ENCODE data around the gene HARBI1.
A peak's percentile ranks its signal among the peaks of the same experiment; 100 is the strongest.
"Not testable (repeated sequence)": the region's sequence is repeated elsewhere in the genome, so short reads cannot be mapped to it uniquely, and the experiment has no call there.

HARBI1 gene

DNA sequence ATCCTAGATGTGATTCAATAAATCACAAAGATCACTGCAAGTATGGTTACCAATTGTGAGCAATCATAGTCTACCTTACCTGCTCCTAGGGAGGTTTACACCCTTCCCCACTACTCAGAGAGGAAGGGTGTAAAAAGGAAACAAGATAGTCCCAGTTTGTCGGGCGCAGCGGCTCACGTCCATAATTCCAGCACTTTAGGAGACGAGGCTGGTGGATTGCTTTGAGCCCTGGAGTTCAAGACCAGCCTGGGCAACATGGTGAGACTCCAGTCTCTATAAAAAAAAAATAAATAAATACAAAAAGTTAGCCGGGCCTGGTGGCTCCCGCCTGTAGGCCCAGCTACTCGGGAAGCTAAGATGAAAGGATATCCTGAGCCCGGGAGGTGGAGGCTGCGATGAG, 22.2 kb downstream of the HARBI1 start:
- DNase-seq, result no peak

DNA sequence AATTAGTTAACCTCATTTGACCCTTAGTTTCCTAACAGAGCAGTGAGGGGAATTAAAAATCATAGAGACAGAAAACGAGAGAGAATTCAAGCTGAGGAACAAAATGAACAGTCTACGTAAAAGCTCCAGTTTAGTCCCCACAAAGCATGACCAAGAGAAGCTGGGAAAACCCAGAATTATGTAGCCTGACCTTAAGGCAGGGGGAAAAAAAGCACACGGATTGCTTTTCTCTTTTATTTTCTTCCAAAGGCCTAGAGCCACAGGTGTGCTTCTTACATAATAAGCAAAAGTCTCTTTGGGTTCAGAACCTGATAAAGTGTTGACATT, 22.7 kb downstream of the HARBI1 start:
- DNase-seq, result no peak

DNA sequence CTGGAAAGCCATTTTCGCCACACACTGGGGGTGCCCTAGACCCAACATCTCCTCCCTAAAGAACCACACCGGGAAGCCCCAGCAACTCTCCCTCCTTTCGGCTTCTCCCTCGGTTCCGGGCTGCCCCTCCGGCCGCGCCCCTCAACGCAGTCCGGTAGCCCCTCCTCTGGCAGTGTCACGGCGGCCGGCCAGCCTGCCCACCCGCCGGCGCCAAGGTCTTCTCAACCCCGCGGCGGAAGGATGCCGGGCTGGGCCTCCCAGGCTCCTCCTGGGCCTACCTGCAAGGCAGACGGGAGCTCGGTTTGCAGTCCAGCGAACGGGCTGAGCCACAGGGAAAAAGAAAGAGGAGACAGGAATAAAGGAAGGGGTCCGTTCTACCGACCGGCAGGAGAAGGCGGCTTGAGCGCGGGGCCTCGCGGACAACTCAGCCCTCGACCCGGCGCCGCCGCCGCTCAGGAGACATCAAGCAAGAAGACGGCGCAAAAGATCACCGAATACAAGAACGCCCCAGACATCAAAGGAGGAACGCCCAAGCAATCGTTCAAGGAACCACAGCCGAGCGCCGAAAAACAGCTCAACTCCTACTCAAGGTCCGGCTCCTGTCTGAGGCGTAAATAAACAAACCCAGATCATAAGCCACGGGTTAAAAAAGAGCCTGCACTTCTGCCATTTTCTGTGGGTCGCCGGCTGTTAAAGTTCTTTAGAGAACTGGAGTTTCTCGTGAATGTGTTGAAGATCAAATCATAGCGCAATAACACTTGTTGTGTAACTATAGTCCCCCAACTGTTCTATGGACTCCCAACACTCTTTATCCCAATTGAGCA, 23.3 kb downstream of the HARBI1 start, which contains the start of gene AMBRA1:
TSS of gene AMBRA1 (minus strand) at position 474 of the 824 bp plus-strand sequence. CDS start 45,643 bp downstream, outside the sequence.
- DNase-seq, result peak; percentile 48 to 76 (median 57)

DNA sequence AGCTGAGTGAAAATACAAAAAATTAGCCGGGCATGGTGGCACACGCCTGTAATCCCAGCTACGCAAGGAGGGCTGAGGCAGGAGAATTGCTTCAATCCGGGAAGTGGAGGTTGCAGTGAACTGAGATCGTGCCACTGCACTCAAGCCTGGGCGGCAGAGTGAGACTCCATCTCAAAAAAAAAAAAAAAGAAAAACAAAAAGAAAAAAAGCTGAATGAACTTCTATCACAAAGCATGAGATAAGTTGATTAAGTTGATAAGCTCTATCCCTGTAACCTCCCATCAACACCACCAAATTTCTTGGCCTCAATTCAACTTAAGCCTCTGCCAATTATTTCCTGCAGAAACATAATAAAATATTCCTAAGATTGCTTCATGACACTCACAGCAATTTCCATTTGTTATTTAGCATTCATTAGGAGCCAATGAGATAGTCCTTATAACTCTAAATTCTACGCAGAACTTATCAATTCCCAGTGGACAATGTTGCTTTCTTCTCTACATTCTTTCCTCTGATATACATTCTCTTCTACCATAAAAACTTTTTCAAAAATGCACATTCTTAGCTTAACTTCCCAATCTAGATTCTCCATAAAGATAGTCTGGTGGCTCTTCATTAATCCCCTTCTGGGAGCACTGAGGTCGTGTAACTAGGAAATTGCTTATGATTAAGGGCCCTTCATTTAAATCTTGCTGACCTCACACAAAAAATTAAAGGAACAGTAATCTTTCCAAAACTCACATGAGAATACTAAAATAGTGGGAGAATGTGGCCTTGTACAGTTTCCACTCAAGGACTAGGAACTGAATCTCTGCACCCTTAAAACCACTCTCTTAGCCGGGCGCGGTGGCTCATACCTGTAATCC, 26.1 kb downstream of the HARBI1 start:
- DNase-seq, result no peak

DNA sequence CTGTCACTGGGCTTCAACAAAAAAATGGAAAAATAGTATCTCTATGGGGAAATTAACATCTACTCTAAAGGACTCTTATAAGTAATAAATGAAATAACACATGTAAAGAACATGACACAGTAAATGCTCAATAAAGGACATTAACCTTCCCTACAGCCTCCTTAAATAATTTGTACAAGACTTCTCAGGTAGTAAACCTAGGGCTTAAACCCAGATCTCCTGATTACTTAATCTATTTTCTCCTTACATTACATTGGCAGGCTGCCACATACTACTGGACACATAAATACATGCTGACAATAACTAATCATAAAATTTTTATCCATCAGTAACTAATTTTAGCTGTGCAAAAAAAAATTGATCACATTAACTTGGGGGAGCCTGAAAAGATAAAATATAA, 28.1 kb downstream of the HARBI1 start:
- no peak for DNase-seq

DNA sequence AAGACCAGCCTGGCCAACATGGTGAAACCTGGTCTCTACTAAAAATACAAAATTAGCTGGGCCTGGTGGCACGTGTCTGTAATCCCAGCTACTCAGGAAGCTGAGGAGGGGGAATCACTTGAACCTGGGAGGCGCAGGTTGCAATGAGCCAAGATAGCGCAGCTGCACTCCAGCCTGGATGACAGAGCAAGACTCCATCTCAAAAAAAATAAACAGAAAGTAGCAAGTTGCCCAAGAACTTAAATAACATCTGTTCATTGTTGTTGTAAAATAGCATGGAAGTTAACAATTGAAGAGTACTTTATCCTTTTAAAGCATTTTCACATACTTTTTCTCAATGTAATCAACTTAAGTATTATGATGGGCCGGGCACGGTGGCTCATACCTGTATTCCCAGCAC, 28.9 kb downstream of the HARBI1 start:
- DNase-seq, result no peak

DNA sequence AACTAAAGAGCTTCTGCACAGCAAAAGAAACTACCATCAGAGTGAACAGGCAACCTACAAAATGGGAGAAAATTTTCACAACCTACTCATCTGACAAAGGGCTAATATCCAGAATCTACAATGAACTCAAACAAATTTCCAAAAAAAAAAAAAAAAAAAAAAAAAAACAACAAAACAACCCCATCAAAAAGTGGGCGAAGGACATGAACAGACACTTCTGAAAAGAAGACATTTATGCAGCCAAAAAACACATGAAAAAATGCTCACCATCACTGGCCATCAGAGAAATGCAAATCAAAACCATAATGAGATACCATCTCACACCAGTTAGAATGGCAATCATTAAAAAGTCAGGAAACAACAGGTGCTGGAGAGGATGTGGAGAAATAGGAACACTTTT, 33.5 kb downstream of the HARBI1 start:
- DNase-seq, result not testable (repeated sequence)

DNA sequence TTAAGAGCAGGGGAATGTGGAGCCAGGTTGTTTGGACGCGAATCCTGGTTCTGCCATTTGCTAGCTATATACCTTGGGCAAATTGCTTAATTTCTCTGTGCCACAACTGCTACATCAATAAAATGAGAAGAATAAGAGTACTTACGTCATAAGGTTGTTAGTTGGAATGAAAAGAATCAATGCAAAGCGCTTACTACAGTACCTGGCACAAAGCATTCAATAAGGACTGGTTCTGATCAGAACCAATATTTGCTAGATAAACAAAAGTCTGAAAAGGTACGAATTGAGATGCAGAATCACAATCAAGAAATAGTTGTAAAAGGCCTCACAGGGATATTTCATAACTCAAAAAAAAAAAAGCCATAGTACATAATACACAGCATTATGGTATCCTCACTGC, 34.4 kb downstream of the HARBI1 start:
- no peak for DNase-seq

DNA sequence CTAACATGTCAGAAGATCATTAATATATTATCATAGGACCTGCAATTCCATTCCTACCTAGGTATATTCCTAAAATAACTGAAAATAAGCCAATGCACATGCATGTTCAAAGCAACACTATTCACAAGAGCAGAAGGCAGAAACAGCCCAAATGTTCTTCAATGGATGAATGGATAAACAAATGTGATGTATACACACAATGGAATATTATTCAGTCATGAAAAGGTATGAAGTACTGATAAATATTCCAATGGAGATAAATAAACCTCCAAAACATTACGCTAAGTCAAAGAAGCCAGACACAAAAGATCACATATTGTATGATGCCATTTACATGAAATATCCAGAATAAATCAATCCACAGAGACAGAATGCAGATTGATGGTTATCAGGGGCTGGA, 40.0 kb downstream of the HARBI1 start:
- no peak for DNase-seq

DNA sequence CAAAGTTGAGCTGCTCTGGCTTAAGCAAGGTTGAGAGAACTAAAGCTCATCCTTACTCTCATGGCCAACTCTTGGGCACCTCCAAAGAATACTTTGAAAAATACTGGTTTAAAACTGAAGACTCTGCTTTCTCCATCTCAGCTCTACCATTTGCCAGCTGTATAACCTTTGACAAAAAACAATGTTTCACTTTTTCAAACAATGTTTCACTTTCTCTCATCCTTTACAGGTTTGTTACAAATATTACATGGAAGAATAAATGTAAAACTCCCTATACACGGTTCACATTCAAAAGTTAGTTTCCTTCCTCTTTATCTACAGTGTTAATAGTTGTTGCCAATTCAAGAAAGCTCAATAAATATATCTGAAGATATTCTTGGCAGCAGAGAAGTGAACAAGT, 42.4 kb downstream of the HARBI1 start:
- DNase-seq, result no peak

DNA sequence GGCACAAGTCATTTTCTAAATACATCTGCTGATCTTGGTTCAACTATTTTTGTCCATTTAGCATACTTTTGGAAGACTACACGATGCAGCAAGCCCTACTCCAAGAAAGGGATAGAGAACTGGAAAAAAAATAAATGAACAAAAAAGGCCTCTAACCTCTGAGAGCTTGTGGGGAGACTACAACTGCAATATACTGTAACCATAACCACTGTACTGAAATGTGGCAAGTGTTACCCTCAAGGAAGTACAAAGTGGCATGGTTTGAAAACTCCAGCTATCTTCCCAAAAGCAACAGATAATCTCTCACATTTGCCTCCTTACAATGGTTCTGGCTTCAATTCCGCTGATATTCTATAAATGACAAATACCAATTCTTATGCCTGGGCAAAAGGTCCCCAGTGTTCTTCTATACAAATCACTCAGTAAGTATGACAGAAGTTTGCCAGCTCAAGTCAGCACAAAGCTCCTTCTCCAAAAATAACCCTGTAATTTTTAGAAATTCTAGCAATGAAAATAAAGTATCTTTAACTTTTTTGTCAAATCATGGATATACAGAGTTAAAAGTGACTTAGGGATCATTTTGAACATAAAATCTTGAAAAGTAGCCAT, 46.1 kb downstream of the HARBI1 start:
- DNase-seq, result no peak

DNA sequence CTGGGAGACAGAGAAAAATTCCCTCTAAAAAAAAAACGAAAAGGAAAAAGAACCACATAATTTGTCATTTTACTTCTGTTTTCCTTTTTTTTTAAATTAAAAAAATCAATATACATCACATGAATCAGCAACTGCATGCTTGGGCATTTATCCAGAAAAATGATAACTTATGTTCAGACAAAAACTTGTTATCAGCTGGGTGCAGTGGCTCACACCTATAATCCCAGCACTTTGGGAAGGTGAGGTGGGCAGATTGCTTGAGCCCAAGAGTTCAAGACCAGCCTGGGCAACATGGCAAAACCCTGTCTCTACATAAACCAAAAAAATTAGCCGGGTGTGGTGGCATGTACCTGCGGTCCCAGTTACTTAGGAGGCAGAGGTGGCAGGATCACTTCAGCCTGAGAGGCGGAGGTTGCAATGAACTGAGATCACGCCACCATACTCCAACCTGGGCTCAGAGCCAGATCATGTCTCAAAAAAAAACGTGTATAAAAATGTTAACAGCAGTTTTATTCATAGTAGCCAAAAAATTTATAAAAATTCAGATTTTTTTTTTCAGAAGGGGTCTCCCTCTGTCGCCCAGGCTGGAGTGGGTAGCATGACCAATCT, 51.7 kb downstream of the HARBI1 start:
- DNase-seq, result no peak

DNA sequence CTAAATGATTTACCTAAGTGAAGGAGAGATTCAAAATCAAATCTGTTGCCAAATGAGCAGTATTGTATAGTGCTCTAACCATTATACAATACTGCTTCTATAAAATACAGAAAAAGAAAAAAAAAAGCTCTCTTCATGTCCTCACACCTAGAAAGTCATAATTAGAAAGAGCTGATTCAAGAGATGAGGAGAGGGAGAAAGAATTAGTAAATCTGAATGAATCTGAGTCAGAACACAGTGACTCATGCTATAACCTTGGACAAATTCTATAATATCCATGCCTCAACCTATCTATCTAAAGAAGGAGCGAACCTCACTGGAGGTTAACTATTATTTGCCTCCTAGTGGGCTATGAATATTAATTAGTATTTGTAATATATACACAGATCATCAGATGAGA, 52.6 kb downstream of the HARBI1 start:
- DNase-seq, result no peak

DNA sequence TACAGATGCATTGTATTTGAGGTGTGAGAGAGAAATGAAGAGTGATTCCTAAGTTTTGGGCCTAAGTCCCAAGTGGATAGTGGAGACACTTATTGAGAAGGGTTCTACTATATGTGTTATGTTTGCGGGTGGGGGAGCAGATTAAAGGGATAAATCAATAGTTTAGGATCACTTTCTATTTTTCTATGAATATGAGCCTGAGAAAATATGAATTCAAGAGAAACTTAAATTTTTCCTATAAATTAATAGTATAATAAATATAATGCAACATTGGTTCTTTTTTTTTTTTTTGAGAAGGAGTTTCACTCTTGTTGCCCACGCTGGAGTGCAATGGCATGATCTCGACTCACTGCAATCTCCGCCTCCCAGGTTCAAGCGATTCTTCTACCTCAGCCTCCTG, 54.5 kb downstream of the HARBI1 start:
- DNase-seq, result no peak

DNA sequence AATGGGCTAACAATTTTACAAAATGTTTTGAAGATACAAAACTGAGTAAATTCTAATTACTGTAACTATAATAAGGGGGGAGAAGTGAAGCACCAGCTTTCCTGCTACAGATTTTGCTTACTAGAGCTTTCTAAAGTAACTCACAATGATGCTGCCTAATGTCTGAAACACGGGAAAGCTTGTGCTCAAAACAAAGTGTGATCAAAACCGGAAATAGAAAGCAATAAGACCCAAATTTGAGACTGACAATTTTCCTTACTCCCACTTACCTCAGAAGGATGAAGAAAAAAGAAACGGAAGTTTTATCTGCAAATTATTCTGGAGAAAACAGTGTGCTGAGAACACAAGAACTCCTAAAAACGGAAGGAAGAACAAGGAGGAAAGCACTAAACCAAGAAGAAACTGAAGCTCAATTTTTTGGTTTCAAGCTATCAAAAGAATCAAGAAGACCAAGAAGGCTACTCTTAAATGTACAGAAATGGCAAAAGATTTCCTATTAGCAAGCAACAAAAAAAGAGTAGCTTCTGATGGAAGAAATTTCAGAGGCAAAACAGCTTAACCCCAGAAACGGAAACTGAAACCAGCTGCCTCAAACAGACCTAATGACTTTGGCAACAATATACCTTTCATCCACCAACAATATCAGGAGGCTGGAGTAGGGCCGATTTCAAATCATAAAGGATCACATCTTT, 56.6 kb downstream of the HARBI1 start:
- no peak for DNase-seq

DNA sequence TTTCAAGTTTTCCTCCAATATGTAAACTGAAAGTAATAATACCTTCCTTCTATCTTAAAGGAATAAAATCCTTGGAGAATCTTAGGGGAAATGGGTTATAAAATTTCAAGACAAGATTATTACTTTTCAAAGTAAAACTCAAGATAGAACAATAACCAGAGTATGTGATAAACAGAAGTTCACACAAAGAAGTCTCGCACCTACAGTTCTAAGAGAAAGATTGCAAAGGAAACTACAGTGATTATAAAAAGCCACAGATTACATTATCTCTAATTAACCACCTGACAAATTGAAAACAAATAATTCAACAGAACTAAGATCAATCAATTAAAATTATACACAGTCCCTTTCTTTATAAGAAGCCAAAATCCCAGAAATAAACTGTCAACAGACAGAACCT, 57.2 kb downstream of the HARBI1 start:
- DNase-seq, result no peak

DNA sequence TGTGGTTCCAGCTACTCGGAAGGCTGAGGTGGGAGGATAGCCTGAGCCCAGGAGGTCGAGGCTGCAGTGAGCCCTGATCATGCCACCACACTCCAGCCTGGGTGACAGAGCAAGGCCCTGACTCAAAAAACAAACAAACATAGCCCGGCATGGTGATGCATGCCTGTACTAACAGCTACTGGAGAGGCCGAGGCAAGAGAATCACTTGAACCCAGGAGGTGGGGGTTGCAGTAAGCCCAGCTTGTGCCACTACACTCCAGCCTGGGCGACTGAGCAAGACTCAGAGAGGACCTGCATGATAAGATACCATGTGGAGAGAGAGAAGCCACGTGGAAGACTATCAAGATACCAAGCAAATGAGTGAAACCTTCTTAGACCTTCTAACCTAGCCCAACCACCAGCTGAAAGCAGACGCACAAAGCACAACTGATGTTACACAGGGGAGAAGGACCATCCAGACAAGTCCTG, 59.3 kb downstream of the HARBI1 start:
- no peak for DNase-seq

DNA sequence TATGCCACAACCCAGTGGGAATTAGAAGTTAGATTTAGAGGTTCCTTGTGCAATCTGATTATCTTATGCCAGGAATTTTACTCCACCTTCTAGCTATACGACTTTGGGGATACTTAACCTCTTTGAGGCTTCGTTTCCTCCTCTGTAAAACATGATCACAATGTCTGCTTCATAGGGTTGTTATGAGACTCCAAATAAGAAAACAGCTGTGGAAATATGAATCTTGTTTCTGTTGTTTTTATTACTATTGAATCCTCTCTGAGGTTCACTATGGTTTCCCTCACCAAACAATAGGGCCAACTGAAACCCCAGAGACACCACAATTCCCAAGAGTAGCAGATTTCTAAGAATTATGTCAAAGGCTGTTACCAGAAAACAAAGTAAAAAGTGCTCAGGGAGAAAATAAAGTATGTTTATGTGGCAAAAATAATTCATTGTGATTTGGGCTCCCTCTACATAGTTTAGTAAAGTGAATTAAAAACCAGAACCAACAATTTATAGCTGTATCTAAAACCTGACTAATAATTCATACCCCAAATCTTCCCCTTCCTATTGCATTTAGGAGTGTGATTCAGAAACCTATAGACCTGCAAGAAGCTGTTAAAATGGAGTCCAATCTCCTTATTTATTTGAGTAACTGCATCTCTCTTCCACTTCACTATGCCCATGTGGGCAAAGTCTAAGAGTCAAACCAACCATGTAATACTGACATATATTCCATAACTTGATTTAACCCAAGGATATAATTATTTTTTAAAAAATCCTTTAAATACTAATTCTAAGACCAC, 61.6 kb downstream of the HARBI1 start:
- no peak for DNase-seq

DNA sequence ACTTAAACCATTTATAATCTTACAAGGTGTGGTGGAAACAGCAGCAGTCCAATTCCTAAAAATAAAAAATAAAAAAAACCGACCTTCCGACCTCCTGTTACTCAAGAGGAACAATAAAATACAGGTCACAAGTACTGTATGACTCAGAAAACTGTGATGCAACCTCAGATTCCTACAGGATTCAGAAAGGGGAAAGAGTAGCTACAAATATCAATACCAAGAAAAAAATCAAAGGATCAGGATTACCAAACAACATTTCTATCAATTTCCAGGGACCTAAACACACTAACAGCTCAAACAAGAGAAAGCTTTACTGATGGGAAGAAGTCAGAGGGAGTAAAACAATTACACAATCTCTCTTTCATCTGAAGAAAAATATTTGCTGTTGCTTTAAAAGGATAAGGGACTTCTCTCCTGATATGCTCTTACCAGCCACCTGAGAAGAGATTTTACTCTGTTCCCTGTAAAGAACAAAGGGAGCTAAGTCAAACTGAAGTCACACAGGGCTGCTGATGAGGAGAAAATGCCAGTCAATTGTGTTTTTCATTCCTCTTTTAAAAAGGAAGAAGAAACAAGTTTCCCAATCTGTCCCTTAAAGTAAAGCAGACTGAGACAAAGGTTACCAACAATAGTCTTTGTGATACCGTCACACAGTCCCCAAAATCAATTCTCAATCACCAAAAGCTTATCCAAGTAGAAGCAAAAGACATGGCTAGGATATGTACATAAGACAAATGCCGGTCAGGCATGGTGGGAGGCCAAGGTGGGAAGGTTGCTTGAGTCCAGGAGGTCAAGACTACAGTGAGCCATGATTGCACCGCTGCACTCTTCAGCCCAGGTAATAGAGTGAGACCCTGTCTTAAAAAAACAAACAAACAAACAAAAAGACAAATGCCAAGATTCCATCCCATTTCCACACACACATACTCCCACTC, 62.5 kb downstream of the HARBI1 start:
- DNase-seq, result no peak

DNA sequence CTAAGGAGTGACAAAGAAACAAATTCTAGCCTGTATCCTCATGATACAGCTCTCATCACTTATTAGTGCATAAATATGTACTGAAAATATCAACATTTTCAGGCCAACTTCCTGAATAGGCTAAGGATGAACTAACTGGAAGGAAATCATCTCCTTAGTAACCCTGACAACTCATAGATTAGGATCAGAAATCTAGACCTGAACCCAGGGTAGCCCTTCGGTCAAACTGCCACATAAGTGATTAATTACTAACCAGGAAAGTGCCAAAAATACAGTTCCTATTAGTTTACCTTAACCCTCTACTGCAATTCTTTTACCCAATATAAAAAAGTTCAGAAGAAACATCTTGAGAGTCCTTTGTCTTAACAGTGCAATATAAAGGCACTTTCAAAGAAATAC, 63.2 kb downstream of the HARBI1 start:
- DNase-seq, result no peak

All from activated CD4-positive, CD25-positive, alpha-beta regulatory T cell (primary cell).